H9 (cell line): ENCODE measurements around the gene IL15. TPM values are rescaled to one million over a fixed set of nuclear protein-coding genes. Genes with fewer than 3 reads are reported as not detected.

Experiments
- DNase-seq: peaks from one replicate; pipeline ENCODE4 v3.0.0-alpha.2; 2017
- H2AFZ ChIP-seq: one replicate; pipeline ENCODE4 v1.6.1; 2013; ENCODE audit warnings: mild to moderate bottlenecking, low read length, control low read depth, moderate library complexity
- H2AK5ac ChIP-seq: 2 replicates; pipeline ENCODE4 v1.6.1; 2013; ENCODE audit warnings: low read length, control low read depth, mixed read lengths; ENCODE audit not compliant: insufficient read length
- H2BK120ac ChIP-seq: one replicate; pipeline ENCODE4 v1.6.1; 2013; ENCODE audit warnings: low read depth, mild to moderate bottlenecking, low read length, control low read depth, inconsistent platforms; ENCODE audit not compliant: poor library complexity, severe bottlenecking
- H2BK12ac ChIP-seq: 2 replicates; pipeline ENCODE4 v1.6.1; 2013; ENCODE audit warnings: low read length, control low read depth, mixed read lengths, low read depth; ENCODE audit not compliant: insufficient read length
- H2BK15ac ChIP-seq: 2 replicates; pipeline ENCODE4 v1.6.1; 2013; ENCODE audit warnings: low read depth, low read length, control low read depth
- H2BK20ac ChIP-seq: one replicate; pipeline ENCODE4 v1.6.1; 2013; ENCODE audit warnings: low read depth, mild to moderate bottlenecking, low read length, control low read depth, inconsistent platforms; ENCODE audit not compliant: poor library complexity, severe bottlenecking
- H2BK5ac ChIP-seq: 2 replicates; pipeline ENCODE4 v1.6.1; 2013; ENCODE audit warnings: low read length, control low read depth, mixed read lengths; ENCODE audit not compliant: insufficient read length
- H3K14ac ChIP-seq: 2 replicates; pipeline ENCODE4 v1.6.1; 2013; ENCODE audit warnings: low read length, control low read depth; ENCODE audit not compliant: insufficient read depth
- H3K18ac ChIP-seq: 2 replicates; pipeline ENCODE4 v1.6.1; 2013; ENCODE audit warnings: low read depth, mild to moderate bottlenecking, mixed read lengths, low read length, control low read depth; ENCODE audit not compliant: insufficient read length
- H3K23ac ChIP-seq: 2 replicates; pipeline ENCODE4 v1.6.1; 2013; ENCODE audit warnings: low read length, control low read depth, mixed read lengths, low read depth; ENCODE audit not compliant: insufficient read length
- H3K23me2 ChIP-seq: 2 replicates; pipeline ENCODE4 v1.6.1; 2013; ENCODE audit warnings: low read depth, mild to moderate bottlenecking, mixed read lengths, low read length, control low read depth; ENCODE audit not compliant: insufficient read length, poor library complexity, severe bottlenecking
- H3K27ac ChIP-seq: 2 replicates; pipeline ENCODE4 v1.5.1; 2013; ENCODE audit warnings: low read length, control low read depth, mixed read lengths, low read depth; ENCODE audit not compliant: insufficient read length
- H3K27me3 ChIP-seq: 2 replicates; pipeline ENCODE4 v1.6.1; 2013; ENCODE audit warnings: low read length, control low read depth, inconsistent platforms; ENCODE audit not compliant: insufficient read depth
- H3K4ac ChIP-seq: 2 replicates; pipeline ENCODE4 v1.6.1; 2013; ENCODE audit warnings: low read depth, mild to moderate bottlenecking, control low read depth, inconsistent platforms, low read length, moderate library complexity
- H3K4me1 ChIP-seq: 2 replicates; pipeline ENCODE4 v1.6.1; 2013; ENCODE audit warnings: low read length, control low read depth, inconsistent platforms; ENCODE audit not compliant: insufficient read depth
- H3K4me2 ChIP-seq: 2 replicates; pipeline ENCODE4 v1.6.1; 2013; ENCODE audit warnings: low read length, control low read depth, mixed read lengths; ENCODE audit not compliant: insufficient read length, insufficient read depth
- H3K56ac ChIP-seq: 2 replicates; pipeline ENCODE4 v1.6.1; 2013; ENCODE audit warnings: low read depth, mild to moderate bottlenecking, mixed read lengths, low read length, control low read depth; ENCODE audit not compliant: insufficient read length
- H3K79me1 ChIP-seq: 2 replicates; pipeline ENCODE4 v1.6.1; 2013; ENCODE audit warnings: low read depth, mild to moderate bottlenecking, moderate library complexity, low read length, control low read depth, inconsistent platforms; ENCODE audit not compliant: insufficient read depth, poor library complexity, severe bottlenecking
- H3K79me2 ChIP-seq: 2 replicates; pipeline ENCODE4 v1.6.1; 2013; ENCODE audit warnings: low read length, control low read depth, inconsistent platforms; ENCODE audit not compliant: insufficient read depth
- H3K9ac ChIP-seq: 2 replicates; pipeline ENCODE4 v1.6.1; 2013; ENCODE audit warnings: low read length, control low read depth, mixed read lengths; ENCODE audit not compliant: insufficient read length; ENCODE audit errors: extremely low read depth
- H3K9me3 ChIP-seq: one replicate; pipeline ENCODE4 v1.6.1; 2013; ENCODE audit warnings: low read depth, low read length, inconsistent platforms; ENCODE audit not compliant: control insufficient read depth
- H3T11ph ChIP-seq: one replicate; pipeline ENCODE4 v1.6.1; 2013; ENCODE audit warnings: mild to moderate bottlenecking, low read length, control low read depth, inconsistent platforms
- H4K20me1 ChIP-seq: one replicate; pipeline ENCODE4 v1.6.1; 2013; ENCODE audit not compliant: control insufficient read depth, insufficient read length, insufficient read depth
- H4K5ac ChIP-seq: 2 replicates; pipeline ENCODE4 v1.6.1; 2013; ENCODE audit warnings: low read depth, mild to moderate bottlenecking, mixed read lengths, low read length, control low read depth; ENCODE audit not compliant: insufficient read length
- H4K8ac ChIP-seq: replicated peaks from 2 replicates; pipeline ENCODE4 v1.6.1; 2013; ENCODE audit warnings: low read length, control low read depth, mixed read lengths, low read depth; ENCODE audit not compliant: insufficient read length
- H4K91ac ChIP-seq: 2 replicates; pipeline ENCODE4 v1.6.1; 2013; ENCODE audit warnings: low read depth, mild to moderate bottlenecking, moderate library complexity, mixed read lengths, low read length, control low read depth; ENCODE audit not compliant: insufficient read length
- H3K27ac Mint-ChIP-seq, 3 experiments: 2 replicates in 2 of 3; 3 replicates in 1 of 3; pipeline ENCODE4 v1.8.0; 2020 to 2021; ENCODE audit warnings: mixed read lengths in 3 of 3, mild to moderate bottlenecking in 1 of 3, moderate library complexity in 1 of 3
- H3K27me3 Mint-ChIP-seq: 2 replicates; pipeline ENCODE4 v1.8.0; 2021; ENCODE audit warnings: low read depth, mild to moderate bottlenecking, moderate library complexity, mixed read lengths
- H3K36me3 Mint-ChIP-seq, 3 experiments: 2 replicates in 2 of 3; 3 replicates in 1 of 3; pipeline ENCODE4 v1.8.0; 2020 to 2021; ENCODE audit warnings: low read depth in 3 of 3, mixed read lengths in 3 of 3; ENCODE audit not compliant: insufficient read depth in 1 of 3
- H3K4me1 Mint-ChIP-seq, 2 experiments: 2 replicates each; pipeline ENCODE4 v1.8.0; 2020; ENCODE audit warnings: mixed read lengths in 2 of 2
- H3K4me3 Mint-ChIP-seq, 2 experiments: 2 replicates in 1 of 2; 3 replicates in 1 of 2; pipeline ENCODE4 v1.8.0; 2020 to 2021; ENCODE audit warnings: mild to moderate bottlenecking in 2 of 2, mixed read lengths in 2 of 2, moderate library complexity in 1 of 2
- H3K9me3 Mint-ChIP-seq, 2 experiments: 2 replicates in 1 of 2; 3 replicates in 1 of 2; pipeline ENCODE4 v1.8.0; 2020; ENCODE audit warnings: mild to moderate bottlenecking in 2 of 2, mixed read lengths in 2 of 2, moderate library complexity in 1 of 2
- WGBS: extraction: QIAGEN DNeasy Blood & Tissue Kit; methylation state at CpG from one replicate; pipeline ENCODE4 v1.1.7; 2013; ENCODE audit warnings: missing lambda C conversion rate, low lambda C conversion rate, mixed read lengths; ENCODE audit not compliant: insufficient read length; ENCODE audit errors: extremely low coverage; 5-methylcytosine and 5-hydroxymethylcytosine counted together
- total RNA-seq: library from RNA; stranded (reverse); gene quantifications from 2 replicates; pipeline ENCODE4 v1.2.1, GENCODE V29; 2021
- TF ChIP-seq, protein P1 (sequence below): fragments of 200-600 bp; sonication (generic); conservative IDR thresholded peaks from 3 replicates; pipeline ENCODE4 v1.8.0; 2021; ENCODE audit warnings: antibody characterized with exemption, mild to moderate bottlenecking

IL15 gene
- total RNA-seq, 1 experiment from 2014 or later = 0.61 TPM

DNA sequence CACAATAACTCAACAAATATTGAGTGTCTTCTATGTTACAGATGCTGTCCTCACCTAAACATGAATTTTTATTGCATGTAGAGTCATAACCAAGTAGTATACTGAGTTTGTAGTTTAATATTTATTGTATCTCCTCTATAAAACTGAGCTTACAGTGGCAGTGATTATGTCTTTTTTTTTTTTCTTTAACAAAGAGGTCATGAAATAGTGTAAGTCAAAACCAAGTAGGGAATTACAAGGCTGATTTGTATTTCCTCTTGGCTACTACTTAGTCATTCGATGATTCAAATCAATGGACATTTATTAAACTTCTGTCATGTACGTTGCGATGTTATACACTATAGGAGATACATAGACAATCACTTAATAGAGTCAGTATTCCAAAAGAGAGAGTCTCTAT lies 48.4 kb downstream of the IL15 start:
- H3K9me3 ChIP-seq = no peaks in the 10 kb centered on the region
- no peak overlapping the region for H3K9ac ChIP-seq
- H3K27me3 ChIP-seq = no peaks in the 10 kb centered on the region
- H3K14ac ChIP-seq = no peak overlapping the region
- H2BK5ac ChIP-seq = no peak overlapping the region
- H3K23me2 ChIP-seq = no peaks in the 10 kb centered on the region
- Mint-ChIP-seq H3K4me3 (no peak overlapping the region), H3K4me1 (no peaks in the 10 kb centered on the region), H3K27ac (no peak overlapping the region), H3K27me3 (no peaks in the 10 kb centered on the region), H3K36me3 (no peaks in the 10 kb centered on the region), H3K9me3 (no peaks in the 10 kb centered on the region)
- no peaks in the 10 kb centered on the region for H3K79me2 ChIP-seq
- no peak overlapping the region for H3K56ac ChIP-seq
- no peak overlapping the region for H4K8ac ChIP-seq
- no peak overlapping the region for H3K23ac ChIP-seq
- no peak overlapping the region for H2BK20ac ChIP-seq
- TF ChIP-seq, protein P1, sequence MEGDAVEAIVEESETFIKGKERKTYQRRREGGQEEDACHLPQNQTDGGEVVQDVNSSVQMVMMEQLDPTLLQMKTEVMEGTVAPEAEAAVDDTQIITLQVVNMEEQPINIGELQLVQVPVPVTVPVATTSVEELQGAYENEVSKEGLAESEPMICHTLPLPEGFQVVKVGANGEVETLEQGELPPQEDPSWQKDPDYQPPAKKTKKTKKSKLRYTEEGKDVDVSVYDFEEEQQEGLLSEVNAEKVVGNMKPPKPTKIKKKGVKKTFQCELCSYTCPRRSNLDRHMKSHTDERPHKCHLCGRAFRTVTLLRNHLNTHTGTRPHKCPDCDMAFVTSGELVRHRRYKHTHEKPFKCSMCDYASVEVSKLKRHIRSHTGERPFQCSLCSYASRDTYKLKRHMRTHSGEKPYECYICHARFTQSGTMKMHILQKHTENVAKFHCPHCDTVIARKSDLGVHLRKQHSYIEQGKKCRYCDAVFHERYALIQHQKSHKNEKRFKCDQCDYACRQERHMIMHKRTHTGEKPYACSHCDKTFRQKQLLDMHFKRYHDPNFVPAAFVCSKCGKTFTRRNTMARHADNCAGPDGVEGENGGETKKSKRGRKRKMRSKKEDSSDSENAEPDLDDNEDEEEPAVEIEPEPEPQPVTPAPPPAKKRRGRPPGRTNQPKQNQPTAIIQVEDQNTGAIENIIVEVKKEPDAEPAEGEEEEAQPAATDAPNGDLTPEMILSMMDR = no peak
- no peak overlapping the region for H2BK12ac ChIP-seq
- H3K4me1 ChIP-seq = no peaks in the 10 kb centered on the region
- no peak overlapping the region for H3K27ac ChIP-seq
- no CpG with 5 or more reads among the region's 3 CpGs for WGBS
- H4K20me1 ChIP-seq = no peaks in the 10 kb centered on the region
- no peak for DNase-seq
- no peak overlapping the region for H3K18ac ChIP-seq
- no peaks in the 10 kb centered on the region for H3K79me1 ChIP-seq
- H3T11ph ChIP-seq = no peak overlapping the region
- no peak overlapping the region for H4K5ac ChIP-seq
- no peak overlapping the region for H2BK15ac ChIP-seq
- H2AFZ ChIP-seq = no peak overlapping the region
- no peak overlapping the region for H4K91ac ChIP-seq
- H3K4me2 ChIP-seq = no peak overlapping the region
- H3K4ac ChIP-seq = no peak overlapping the region
- no peak overlapping the region for H2AK5ac ChIP-seq
- no peak overlapping the region for H2BK120ac ChIP-seq
